ENCODE measurements around the gene RABGAP1.
A peak's percentile ranks its signal among the peaks of the same experiment; 100 is the strongest.

Gene RABGAP1

DNA sequence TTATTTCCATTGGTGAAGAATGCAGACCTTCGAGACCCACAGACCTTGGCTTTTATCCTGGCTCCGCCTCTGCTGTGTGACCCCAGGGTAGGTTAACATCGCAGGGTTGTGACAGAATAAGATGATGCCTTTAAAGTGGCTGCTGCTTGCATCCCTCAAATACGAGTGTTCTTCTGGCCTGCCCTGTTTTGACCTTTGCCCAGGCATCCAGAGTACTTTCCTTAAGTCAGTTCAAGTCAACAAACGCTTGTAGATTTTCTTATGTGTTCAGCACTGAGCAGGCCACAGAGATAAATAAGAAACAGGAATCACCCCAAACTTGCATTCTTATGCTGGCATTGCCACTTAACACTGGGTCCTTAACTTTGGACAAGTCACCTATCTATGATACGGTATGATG is 142.9 kb downstream of the RABGAP1 start:
- DNase-seq (ENCODE audit: low spot score) = no peak

DNA sequence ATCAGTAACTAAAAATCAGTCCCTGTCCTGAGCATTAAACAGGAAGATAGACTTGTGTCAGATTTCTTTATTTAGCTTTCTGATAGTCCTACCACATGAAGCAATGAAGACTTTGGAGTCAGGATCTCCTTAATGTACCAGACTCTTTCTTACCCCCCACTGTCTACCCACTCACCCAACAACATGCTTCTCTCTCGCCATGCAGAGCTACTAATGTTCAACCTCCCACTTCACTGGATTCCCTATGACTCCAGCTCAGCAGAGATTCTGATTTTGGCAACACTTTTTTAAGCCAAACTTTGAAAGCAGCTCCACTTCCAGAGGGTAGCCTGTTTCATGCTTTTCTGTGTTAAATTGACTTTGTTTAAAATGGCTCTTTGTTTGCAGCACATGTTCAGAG is 143.4 kb downstream of the RABGAP1 start:
- no peak for DNase-seq (ENCODE audit: low spot score)

DNA sequence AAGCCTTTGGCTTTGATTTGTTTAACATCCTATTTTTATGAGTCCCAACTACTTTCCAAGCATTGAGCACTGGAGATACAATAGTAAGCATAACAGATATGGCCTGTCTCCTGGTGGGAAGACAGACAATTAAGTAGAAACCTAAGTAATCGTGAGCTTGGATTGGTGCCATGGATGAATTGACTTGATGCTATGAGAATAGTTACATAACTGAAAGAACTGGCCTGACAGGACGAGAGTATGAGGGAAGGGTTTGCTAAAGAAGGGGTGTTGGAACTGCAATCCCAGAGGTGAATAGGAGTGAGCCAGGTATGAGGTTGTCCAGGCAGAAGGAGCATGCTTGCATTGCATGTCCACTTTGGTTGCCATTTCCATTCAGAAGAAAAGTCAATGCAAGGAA is 145.1 kb downstream of the RABGAP1 start:
- no peak for DNase-seq (ENCODE audit: low spot score)

DNA sequence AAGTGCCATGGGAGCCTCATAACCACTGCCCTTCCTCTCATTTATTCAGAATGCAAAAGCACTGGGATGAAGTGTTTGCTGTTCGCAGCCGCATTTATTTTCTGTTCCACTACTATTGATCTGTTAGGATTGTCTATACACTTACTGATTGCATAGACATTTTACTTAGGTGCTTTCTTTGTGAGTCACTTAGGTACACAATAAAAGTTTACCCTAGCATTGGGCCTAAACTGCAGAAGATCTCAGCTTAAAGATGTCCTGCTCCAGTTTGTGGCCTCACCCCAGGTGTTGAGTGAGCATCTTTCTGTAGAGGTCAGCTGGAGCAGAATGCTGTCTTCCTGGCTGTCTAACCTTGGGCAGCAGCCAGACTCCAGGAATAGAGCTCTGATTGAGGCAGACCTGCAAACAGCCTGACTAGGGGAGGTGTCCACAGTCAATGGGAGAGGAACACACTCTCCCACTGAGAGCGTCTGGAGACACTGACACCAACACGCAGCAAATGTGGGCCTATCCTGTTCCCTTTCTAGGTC is 146.6 kb downstream of the RABGAP1 start:
- no peak for DNase-seq (ENCODE audit: low spot score)

DNA sequence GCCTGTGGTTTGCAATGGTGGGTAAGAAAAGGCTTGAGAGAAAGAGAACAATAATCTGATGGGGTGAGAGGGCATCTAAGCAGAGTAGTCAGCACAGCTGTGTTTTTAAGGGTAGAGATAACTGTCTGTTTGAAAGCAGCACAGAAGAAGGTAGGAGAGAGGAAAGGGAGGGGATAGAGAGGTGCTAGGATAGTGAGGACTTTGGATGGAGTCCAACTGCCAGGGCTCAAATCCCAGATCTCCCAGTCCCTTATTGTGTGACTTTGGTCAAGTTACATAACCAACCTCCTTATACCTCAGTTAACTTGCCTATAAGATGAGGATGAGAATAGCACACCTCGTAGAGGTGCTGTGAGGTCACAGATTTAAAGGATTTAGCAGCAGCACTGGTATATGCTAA is 148.2 kb downstream of the RABGAP1 start:
- DNase-seq (ENCODE audit: low spot score) = no peak

DNA sequence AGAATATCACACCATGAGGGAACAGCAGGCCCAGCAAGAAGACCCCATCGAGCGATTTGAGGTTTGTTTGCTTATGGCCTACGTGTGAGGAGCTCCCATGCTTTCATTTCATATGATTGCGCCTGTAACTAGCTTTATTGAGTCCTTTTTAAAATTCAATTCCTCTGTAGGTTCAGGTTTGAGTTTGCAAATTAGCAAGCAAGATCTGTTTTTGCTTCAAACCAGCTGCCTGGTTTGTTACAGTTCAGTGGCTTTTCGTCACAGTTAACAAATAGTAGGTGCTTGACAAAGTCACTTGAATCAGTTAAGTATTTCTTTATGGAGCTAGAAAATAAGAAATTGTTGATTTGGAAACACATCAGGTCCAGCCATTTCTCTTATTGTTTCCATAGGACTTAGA is 149.0 kb downstream of the RABGAP1 start:
- DNase-seq (ENCODE audit: low spot score) = no peak

DNA sequence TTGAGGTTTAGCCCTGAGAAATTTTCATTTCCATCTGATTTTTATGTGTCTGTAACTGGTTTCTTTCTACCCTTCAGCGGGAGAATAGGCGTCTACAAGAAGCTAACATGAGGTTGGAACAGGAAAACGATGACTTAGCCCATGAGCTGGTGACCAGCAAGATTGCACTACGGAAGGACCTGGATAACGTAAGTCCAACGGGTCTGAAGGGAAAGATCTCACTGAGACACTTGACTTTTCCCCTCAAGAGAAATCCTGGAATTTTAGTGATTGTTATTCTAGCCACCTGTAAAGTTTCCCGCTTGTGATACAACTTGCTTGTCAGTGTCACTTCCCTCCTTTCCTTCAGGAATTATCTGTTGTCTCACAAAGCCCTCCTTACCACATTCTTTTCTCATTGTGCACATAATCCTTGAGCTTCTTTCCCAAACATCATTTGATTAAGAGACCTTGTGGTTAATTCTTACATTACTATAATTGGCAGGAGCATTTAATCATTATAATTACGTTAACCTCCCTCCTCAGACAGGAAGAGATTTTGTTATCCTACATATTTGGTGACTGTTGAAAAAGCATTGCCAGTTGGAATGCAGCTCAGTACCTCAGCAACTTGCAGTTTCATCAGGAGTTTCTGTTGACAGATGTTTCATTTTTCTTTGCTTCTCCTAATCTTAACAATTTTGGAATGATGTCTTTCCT is 149.5 kb downstream of the RABGAP1 start:
- no peak for DNase-seq (ENCODE audit: low spot score)

DNA sequence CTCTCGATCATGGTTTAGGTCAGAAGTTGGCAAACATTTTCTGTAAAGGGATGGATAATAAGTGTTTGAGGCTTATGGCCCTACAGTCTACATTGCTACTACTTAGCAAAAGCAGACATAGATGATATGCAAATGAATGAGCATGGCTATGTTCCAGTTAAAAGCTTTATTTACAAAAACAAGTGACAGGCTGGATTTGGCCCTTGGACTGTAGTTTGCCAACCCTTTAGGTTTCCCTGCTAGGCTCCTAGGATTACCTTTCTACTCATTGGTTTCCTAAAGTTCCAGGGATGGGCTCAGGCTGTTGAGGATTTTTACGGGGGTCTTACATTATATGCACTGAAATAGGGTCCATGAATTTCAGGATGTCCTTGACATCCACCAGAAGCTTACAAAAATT is 150.1 kb downstream of the RABGAP1 start:
- DNase-seq (ENCODE audit: low spot score) = no peak

DNA sequence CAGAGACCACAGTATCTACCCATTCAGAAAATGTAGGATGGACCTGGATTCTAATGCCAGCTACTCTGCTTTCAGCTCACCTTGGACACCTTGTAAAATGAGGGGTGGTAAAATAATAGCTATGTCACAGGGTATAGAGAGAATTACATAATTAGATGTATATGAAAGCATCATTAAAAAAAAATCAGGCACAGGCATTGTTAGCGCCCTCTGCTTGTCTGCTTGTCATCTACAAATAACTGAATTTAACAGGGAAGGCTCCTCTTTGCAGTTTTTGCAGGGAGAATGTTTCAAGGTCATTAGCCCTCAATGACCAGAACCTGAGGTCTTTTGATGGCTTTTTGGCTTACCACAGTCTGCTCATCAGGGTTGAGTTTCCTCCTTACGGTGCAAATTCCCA is 150.6 kb downstream of the RABGAP1 start:
- DNase-seq (ENCODE audit: low spot score) = no peak

DNA sequence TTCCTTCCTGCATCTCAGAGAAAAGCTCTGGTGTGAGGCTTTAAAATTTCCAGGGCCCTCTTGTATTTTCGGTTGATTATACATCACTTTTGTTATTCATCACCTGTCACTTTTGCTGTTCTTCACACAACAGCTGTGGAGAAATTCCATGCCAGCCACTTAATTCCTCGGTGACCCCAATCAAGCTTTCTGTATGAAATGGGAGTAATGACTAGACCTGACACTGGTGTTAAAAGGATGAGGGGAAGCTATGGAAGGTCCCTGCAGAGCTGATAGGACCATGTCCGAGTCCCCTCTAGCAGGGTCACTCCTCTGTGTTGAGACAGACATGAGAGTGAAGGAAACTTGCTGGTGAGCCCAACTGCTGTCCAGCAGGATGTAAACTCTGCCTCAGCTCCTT is 152.3 kb downstream of the RABGAP1 start:
- DNase-seq (ENCODE audit: low spot score) = no peak

DNA sequence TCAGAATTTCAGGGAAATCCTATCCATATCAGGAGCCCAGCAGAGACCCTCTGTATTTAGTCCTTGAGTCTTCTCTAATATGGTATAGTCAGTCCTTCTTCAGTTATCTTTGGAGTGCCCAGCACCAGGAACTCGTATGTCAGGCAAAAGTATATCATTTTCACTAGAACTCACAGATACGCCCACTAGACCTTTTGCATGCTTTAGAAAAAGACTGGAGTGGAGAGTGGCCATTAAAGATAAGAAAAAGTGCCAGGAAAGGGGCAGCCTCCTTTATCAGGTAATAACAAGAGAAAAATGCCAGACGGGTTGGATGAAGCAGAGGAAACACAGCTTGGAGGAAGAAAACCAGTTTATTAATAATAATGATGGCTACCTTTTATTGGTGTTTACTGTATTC is 156.2 kb downstream of the RABGAP1 start:
- DNase-seq (ENCODE audit: low spot score) = peak; percentile 43

DNA sequence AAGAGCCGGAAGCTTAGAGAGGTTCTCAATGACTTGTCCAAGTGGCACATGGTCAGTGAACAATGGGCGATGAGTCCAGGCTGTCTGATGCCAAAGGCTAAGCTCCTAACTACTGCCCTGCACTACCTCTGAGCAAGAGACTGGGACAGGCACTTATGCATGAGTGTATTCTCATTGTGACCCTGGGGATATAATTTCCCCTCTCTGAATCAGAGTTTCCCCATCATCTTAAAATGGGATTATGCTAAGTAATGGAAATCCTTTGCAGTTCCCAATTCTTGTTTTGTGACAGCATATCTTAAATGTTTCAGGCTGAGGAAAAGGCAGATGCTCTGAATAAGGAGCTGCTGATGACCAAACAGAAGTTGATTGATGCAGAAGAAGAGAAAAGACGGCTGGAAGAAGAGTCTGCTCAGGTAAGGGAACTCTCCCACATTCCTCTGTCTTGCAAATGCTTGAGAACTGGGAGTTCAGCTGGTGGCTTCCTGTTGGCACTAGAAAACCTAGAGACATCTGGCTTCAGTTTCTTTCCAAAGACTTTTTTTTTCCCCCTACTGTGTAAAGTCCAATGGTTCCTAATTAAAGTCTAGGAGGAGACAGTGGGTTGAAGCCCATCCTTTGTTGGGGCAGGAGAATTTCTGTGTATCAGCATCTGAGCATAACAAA is 156.7 kb downstream of the RABGAP1 start:
- DNase-seq (ENCODE audit: low spot score) = no peak

DNA sequence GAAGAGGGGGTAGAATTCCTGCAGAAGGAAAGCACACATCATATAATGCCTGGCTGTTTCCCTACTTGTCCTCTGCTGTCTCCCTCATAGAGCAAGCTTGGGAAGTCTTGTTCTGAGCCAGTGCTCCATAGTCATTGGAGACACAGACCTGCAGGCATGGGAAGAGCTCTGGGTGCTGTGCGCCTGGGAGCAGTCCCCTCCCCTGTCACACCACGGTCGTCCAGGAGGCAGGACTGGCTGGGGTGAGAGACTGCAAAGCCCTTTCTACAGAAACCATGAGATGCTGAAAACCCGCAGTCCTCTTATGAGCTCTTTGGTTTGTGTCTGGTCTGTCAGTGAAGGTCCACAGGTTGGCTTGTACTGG is 157.3 kb downstream of the RABGAP1 start:
- no peak for DNase-seq (ENCODE audit: low spot score)

DNA sequence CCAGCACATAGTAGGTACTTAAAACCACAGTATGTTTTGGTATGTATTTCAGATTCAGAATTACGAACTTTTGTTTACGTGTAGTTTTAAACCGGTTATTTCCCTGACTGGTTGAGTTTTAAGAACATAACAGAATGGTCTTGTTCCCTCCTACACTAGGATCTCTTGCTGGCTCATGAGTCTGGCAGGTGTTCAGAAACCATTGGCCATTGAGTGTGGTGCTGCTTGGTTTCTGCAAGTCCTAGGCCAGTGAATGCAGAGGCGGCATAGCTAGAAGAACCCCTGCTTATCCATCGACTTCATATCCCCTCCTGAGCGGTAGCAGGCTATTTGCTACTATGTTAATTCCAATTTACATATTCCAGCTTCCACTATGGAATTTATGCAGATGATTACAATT is 158.2 kb downstream of the RABGAP1 start:
- DNase-seq (ENCODE audit: low spot score) = no peak

DNA sequence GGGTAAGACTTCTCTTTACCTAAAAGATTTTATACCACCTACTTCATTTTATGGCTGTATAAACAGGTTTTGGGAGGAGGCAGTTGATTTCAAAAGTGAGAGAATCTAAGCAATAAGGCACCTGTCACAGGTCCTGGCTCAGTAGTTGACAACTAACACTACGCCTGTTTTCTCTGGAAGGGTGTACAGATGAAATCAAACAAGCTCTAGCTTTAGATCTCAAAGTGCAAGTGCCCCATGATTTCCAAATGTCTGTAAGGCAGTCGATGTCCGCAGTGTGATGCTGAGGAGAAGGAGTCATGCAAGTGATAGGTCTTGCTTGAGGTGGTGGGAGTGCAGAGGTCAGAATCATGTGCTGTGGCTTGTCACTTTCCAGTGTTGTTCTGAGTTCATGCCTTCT is 158.7 kb downstream of the RABGAP1 start:
- no peak for DNase-seq (ENCODE audit: low spot score)

DNA sequence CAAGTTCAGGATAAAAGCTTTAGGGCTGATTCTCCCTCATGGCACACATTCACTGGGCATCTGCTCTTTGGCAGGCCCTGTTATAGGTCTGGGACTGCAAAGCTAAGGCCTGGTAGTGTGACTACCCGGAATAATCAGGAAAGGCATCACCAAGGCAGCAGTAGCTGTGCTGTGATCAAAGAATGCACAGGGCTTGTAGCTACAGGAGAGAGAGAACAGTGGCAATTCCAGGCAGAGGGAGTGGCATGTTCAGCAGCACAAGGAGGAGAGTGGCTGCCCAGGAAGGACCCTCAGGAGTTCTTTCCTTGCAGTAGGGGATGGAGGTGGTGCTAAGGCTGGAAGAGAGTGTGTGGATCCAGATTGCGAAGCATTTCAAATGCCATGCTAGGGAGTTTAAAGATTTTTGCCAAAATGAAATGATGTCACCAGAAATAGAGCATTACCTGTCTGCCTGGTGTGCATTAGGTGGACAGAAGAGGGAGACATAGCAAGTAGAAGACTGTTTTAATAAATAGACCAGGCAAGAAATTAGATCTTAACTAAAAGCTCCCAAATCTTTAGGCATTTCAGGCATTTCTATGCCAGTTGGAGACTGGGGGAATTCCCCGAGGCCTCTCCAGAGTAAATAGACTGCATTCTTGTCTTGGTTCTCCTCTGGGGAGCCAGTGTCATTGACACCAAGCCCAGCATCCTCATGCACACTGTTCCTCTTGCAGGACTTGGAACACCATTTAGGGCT is 161.7 kb downstream of the RABGAP1 start:
- DNase-seq (ENCODE audit: low spot score) = peak; percentile 6

DNA sequence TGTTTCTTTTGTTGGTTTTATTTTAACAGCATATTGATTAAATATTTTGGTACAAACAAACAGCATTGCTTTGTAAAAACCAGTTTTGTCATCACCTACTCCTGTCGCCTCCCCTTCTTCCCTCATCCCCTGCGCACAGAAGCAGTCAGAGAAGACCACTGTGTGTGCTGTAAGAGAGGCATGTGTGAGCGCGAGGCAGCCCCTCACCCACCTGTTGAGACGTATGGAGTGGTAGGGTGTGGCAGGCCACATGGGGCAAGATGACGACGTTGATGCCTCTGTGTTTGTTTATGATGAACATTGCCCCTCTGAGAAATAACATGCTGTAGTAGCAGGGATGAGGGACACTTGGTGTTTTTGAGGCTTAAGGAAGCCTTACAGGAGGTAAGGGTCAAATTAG is 164.0 kb downstream of the RABGAP1 start:
- no peak for DNase-seq (ENCODE audit: low spot score)

DNA sequence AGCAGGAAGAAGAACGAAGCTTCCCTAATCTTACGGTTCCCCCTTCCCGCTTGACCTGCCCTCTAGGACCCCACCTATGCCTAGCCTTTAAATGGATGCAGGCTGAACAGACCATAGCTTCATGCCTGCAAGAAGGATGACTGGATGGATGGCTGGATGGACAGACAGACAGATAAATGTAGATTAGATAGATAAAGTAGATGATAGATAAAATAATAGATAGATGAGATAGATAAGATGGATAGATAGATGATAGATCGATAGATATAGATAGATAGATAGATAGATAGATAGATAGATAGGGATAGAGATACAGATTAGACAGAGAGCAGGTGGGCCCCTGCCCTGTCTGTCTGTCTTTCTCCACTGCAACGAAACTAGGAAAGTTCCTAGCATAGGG is 164.7 kb downstream of the RABGAP1 start:
- DNase-seq (ENCODE audit: low spot score) = no peak

DNA sequence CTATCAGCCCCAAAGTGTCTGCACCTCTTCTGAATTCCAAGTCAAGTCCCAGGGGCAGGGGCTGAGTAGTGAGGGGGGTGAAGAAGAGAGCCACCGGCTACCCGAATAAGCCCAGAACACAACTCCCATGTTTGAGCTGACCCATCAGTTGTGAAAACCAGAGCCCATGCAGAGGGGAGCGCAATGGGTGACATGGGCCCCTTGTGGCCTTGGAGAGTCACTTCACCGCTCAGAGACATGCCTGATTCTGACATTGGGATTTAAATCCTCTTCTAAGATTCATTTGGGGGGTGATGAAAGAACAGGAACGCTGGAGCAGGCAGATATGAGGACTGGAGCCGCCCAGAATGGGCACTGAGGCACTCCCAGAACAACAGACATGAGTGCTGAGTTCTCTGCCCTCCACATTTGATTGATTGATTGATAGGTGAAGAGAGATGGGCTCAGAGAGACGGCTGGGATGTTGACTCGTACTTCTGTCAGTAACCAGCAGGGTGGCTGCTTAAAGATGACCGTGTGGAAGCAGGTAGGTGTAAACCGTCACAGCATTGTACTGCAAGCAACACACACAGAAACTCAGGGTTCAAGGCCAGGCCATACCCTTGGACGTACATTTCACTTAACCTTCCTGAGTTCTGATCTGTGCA is 166.9 kb downstream of the RABGAP1 start:
- DNase-seq (ENCODE audit: low spot score) = no peak

DNA sequence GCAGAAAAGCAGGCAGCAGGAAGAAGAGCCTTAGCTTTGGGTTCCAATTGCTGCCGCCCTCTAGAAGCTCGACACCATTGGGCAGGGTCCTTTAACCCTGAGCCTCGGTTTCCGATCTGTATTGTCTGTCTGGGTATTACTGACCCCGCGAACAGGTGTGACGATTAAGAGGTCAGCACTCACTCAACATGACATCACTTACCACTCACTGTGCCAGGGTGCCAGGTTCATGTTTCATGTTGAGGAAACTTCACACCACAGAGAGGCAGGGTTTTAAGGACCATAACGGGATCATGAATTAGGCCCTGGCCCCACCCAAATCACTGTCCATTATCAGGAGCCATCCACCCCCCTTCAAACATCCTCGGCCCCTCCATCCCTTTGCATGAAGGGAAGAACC is 168.2 kb downstream of the RABGAP1 start:
- DNase-seq (ENCODE audit: low spot score) = no peak

DNA sequence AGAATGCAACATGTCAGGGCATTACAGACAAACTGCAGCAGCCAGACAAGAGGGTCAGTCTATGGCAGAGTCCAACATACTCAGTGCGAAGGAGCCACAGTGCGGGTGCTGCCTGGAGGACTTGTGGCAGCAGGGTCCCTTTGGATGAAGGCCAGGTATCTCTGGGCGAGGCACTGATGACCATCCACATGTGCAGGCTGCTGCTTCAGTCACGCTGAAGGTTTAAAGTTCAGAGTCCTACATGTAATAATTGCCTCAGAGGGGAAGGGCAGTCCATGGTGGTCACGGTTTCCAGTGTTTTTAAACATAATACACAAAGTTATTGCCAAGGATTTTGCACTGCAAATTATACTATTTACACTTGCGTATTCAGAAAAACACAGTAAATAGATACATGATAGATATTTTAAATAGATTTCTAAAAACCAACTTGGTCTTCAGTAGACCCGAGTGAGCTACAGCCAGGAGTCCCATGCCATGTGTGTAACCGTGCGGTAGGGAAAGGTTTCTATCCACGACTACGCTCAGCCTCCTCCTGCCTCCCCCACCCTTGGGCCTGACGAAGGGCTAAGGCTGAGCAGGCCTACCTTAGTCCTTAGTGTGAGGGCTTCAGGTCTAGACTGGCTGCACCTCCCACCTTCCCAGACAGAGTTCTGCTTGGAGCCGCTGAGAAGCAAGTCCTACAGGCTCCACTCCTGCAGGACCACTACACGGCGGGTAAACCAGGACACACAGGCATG is 168.9 kb downstream of the RABGAP1 start:
- no peak for DNase-seq (ENCODE audit: low spot score)

DNA sequence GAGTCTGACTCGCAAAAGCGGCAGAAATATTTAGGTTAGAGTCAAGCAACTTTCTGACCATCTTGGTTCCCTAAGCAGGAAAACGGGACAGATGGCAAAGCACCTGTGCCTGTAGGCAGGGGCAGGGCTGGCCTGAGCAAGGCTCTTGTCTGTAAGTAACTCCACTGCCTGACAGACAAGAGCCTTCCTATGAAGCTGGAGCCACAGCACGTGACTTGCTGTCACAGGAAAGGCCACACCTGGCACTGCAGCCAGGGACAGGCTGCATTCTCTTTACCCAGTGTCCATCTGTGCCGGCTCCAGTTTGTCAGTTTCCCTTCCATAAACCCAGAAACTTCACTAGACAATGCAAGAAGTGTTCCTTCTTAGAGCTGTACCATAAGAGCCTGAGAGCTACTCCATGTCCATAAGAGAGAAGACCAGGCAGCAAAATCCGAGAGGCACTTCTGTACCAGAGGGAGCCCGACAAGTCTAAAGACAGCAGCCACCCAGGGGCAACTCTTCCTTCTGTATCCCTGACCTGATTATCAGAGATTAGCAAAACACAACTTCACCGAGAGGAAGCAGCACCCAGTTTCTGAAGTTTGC is 170.7 kb downstream of the RABGAP1 start:
- DNase-seq (ENCODE audit: low spot score) = no peak

Data from hematopoietic multipotent progenitor cell treated with erythropoietin and hydrocortisone succinate and interleukin-3 and kit ligand, for 15 days (in vitro differentiated cells).